ENCODE measurements around the gene ERCC3.

The ERCC3 gene

GRCh38 chr2:127293748-127294562 lies at the start of gene ERCC3:
TSS of gene ERCC3 (minus strand) at chr2:127294144. CDS start at chr2:127294081, 63 bp downstream.
- DNase-seq, result peak; percentile 96

DNA sequence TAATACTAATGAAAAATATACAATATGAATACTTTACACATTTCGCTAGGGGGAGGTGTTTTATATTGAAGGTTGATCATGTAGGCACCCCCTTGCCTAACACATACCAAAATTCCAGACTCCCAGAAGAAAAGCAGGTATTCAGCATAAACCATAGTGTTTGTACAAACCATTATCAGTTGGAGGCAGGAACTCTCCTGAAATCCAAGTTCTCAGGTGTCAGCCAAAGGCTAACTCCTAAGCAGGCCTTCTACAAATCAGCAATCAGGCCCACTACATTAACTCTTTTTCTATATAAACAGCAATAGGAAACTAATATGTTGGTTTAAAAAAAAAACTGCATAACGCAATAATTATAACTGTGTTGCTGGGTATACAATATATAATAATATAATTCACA lies 49.3 kb upstream of the ERCC3 start:
- no peak for DNase-seq

DNA sequence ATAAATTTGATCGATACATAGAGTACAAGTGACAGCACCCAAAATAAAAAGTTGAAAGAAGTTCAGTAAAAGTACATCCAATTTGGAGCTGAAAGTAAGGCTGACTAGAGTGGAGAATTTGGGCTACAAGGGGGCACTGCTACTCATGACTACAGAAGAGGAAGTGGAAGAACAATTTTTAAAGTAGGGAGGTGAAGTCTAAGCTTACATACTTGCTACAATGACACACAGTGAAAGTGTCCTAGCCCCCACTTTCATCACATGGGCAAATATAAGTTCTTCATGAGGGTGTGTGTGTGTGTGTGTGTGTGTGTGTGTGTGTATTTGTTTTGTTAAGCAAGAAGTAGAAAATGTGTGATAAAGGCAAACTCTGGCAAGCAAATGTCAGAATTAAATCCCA lies 48.2 kb upstream of the ERCC3 start:
- DNase-seq, result no peak

DNA sequence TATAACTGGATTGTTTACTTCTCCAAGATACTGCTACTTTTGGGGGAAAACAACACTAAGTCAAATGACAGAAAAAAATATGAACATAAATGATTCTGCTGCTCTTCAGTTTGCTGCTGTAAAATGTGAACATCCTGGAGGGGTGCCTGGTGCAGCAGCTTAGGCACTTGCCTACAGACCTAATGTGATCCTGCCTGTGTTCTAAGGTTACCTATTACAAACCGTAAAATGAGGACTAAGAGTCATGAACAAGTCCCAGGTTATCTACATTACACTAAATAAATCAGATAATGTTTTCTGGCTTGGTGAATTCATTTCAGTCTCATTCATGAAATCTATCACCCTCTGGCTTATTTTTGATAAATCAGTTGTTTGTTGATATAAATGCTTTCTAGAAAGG lies 38.4 kb upstream of the ERCC3 start:
- no peak for DNase-seq

GRCh38 chr2:127330753-127331152 lies 36.8 kb upstream of the ERCC3 start:
- no peak for DNase-seq

- no peak for DNase-seq
These were observed 32.5 kb upstream of the ERCC3 start for GRCh38 chr2:127326289-127326945.

GRCh38 chr2:127324635-127325034 lies 30.7 kb upstream of the ERCC3 start:
- DNase-seq, result peak; percentile 23

- no peak for DNase-seq
These were observed 27.4 kb upstream of the ERCC3 start for GRCh38 chr2:127321303-127321702.

DNA sequence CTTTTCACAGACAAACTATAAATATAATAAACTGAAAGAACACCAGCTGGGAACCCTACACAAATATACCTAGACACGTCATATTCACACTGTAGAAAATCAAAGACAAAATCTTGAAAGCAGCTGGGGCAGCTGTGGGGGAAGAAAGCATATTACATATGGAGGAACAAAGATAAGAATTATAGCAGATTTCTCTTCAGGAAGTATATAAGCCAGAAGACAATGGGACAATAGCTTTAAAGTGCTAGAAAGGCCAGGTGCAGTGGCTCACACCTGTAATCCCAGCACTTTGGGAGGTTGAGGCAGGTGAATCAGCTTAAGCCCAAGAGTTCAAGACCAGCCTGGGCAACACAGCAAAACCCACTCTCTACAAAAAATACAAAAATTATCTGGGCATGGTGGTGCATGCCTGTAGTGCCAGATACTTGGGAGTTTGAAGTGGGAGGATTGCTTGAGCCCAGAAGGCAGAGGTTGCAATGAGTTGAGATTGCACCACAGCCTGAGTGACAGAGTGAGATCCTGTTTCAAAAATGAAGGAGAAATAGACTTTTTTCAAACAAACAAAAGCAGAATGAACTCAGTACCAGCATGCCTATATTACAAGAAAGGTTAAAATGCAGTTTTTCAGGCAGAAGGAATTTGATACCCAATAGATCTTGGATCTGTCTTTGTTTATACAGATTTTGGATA lies 26.8 kb upstream of the ERCC3 start:
- no peak for DNase-seq

DNA sequence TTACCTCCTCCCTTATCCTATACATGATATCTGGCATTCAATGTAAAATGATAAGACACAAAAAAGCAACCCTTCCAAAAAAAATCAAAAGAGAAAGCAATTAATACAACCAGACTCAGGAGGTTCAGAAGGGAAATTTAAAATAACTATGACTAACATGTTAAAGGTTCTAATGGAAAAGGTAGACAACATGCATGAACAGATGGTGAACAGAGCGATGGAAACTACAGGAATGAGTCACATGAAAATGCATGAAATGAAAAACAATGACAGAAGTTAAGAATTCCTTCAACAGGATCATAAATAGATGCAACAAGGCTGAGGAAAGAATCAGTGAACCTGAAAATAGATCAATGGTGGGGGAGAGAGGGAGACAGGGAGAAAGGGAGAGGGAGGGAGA lies 26.1 kb upstream of the ERCC3 start:
- DNase-seq, result no peak

GRCh38 chr2:127314193-127314988 lies 20.4 kb upstream of the ERCC3 start:
- no peak for DNase-seq

DNA sequence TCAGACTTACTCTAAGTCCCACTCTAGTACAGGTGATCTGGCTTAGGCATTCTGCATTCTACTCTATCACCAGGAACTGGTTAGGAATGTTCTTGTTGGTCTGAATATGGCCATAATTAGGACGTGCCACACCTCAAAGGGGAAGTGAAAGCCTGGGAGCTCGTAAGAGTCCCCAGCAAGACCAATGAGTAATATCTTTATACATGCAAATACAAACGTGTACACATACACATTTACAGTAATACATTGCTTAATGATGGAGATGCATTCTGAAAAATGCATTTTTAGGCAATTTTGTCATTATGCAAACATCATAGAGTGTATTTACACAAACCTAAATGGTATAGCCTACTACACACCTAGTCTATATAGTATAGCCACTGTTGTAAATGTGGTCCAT lies 19.5 kb upstream of the ERCC3 start:
- DNase-seq, result no peak

- DNase-seq, result no peak
These were observed 17.0 kb upstream of the ERCC3 start for GRCh38 chr2:127310980-127311379.

- DNase-seq, result no peak
These were observed 15.5 kb upstream of the ERCC3 start for GRCh38 chr2:127309468-127309867.

- no peak for DNase-seq
These were observed 14.7 kb upstream of the ERCC3 start for GRCh38 chr2:127308586-127309138.

DNA sequence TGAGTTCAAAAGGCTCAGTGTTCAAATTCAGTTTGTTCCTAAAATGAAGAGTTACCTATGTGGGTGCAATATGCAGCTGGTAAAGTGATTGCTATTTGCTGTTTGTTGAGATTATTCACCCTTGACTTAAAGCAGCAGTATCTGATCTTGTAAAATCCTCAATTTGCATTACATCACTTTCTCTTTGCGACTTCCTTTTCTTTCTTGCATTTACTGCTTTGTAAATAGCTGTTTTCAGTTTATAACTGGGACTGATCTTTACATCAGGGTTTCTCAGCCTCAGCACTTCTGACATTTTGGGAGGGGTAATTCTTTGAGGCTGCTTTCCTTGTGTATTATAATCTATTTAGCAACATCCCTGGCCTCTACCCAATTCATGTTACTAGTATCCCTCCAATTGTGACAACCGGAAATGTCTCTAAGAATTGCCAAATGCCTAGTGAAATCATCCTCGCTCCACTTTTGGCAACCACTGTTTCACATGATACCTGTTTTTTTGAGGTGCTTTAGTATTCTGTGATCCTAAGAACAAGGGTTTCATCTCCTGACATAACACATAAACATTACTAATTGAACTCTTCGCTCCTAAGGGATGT lies 12.1 kb upstream of the ERCC3 start:
- DNase-seq, result no peak

- no peak for DNase-seq
These were observed 8.2 kb upstream of the ERCC3 start for GRCh38 chr2:127302168-127302567.

GRCh38 chr2:127293386-127293747 lies 577 bp downstream of the ERCC3 start:
- DNase-seq, result no peak

- no peak for DNase-seq
These were observed 5.7 kb downstream of the ERCC3 start for GRCh38 chr2:127288274-127288673.

GRCh38 chr2:127283275-127283674 lies 10.7 kb downstream of the ERCC3 start:
- no peak for DNase-seq

DNA sequence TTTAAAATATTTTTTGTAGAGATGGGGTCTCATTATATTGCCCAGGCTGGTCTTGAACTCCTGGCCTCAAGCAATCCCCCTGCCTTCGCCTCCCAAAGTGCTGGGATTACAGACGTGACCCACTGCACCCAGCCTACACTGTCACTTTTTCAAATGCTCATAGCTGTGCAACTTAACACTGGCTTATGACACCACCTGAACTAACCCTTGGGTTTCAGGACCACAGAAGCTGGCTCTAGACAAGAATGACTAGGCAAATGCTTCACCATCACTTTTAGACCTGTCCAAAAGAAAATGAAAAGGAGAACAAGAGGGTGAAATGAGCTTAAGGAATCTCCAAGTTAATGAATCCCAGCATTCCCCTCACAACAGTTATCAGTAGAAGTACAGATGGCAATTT lies 13.3 kb downstream of the ERCC3 start:
- DNase-seq, result no peak

- DNase-seq, result no peak
These were observed 14.2 kb downstream of the ERCC3 start for GRCh38 chr2:127279781-127280180.
